Caco-2 (cell line): ENCODE measurements around the gene ADCY4. TPM values are rescaled to one million over a fixed set of nuclear protein-coding genes. Genes with fewer than 3 reads are reported as not detected.

Source experiments
- BruUV-seq: library from RNA; stranded (reverse); fragments of 400-500 nt; replicated peaks from 2 replicates; lab custom pipeline; 2021; lab: Mats Ljungman, UMichigan
- CTCF ChIA-PET: fragments of 300-600 bp; sonication (Branson Sonifier 250); formaldehyde crosslinking; loops from one replicate; lab custom pipeline; 2022; ENCODE audit warnings: antibody characterized with exemption; lab: Charles Lee
- POLR2A ChIA-PET: fragments of 300-600 bp; sonication (Branson Sonifier 250); formaldehyde crosslinking; loops from one replicate; lab custom pipeline; 2022; ENCODE audit warnings: antibody characterized with exemption; lab: Charles Lee
- DNase-seq, 2 experiments: peaks; one replicate each; pipeline versions ENCODE4 v3.0.0 to v3.0.0-alpha.2; 2020 to 2022
- H3K27me3 ChIP-seq: replicated peaks from 2 replicates; pipeline ENCODE4 v1.6.0; 2011; ENCODE audit warnings: low read length; ENCODE audit not compliant: control insufficient read depth, insufficient read depth
- H3K36me3 ChIP-seq: 2 replicates; pipeline ENCODE4 v1.5.1; 2011; ENCODE audit warnings: low read length; ENCODE audit not compliant: control insufficient read depth, insufficient read depth
- H3K4me1 ChIP-seq: fragments of 250-450 bp; sonication (Bioruptor Pico); 2 replicates; pipeline ENCODE4 v1.5.1; 2020; ENCODE audit warnings: mild to moderate bottlenecking
- H3K4me3 ChIP-seq: 2 replicates; pipeline ENCODE4 v1.5.1; 2011; ENCODE audit warnings: low read depth, mild to moderate bottlenecking, control low read depth, low read length
- H3K9me3 ChIP-seq: fragments of 250-450 bp; sonication (Bioruptor Pico); 2 replicates; pipeline ENCODE4 v1.5.1; 2020; ENCODE audit warnings: mild to moderate bottlenecking, moderate library complexity
- H3K27ac Mint-ChIP-seq: one replicate; pipeline ENCODE4 v1.8.0; 2022; ENCODE audit warnings: mixed read lengths; ENCODE audit not compliant: unreplicated experiment
- H3K27me3 Mint-ChIP-seq: one replicate; pipeline ENCODE4 v1.8.0; 2022; ENCODE audit warnings: mixed read lengths; ENCODE audit not compliant: insufficient read depth, unreplicated experiment
- H3K36me3 Mint-ChIP-seq: one replicate; pipeline ENCODE4 v1.8.0; 2022; ENCODE audit warnings: mild to moderate bottlenecking, mixed read lengths; ENCODE audit not compliant: insufficient read depth, unreplicated experiment
- H3K4me1 Mint-ChIP-seq: one replicate; pipeline ENCODE4 v1.8.0; 2022; ENCODE audit warnings: low read depth, mixed read lengths; ENCODE audit not compliant: unreplicated experiment
- H3K4me3 Mint-ChIP-seq: one replicate; pipeline ENCODE4 v1.8.0; 2022; ENCODE audit warnings: mild to moderate bottlenecking, moderate library complexity, mixed read lengths; ENCODE audit not compliant: unreplicated experiment
- H3K9me3 Mint-ChIP-seq: one replicate; pipeline ENCODE4 v1.8.0; 2022; ENCODE audit warnings: mixed read lengths; ENCODE audit not compliant: unreplicated experiment
- CTCF ChIP-seq, 2 experiments: fragments of 200-600 bp in 1 of 2; IDR thresholded peaks; 1 replicate in 1 of 2; 2 replicates in 1 of 2; pipeline versions ENCODE4 v1.5.1 to v1.8.0; 2011 to 2022; ENCODE audit warnings: antibody characterized with exemption in 1 of 2, control low read depth in 1 of 2, inconsistent platforms in 1 of 2, low read depth in 1 of 2, low read length in 1 of 2, mild to moderate bottlenecking in 1 of 2, moderate library complexity in 1 of 2; ENCODE audit not compliant: insufficient read depth in 1 of 2, severe bottlenecking in 1 of 2, unreplicated experiment in 1 of 2
- intact Hi-C: fragments of 100-400 bp; cut with micrococcal nuclease; formaldehyde crosslinking; loops from one replicate; pipeline ENCODE4 v1.10.0; 2022; ENCODE audit not compliant: unreplicated experiment
- total RNA-seq: library from RNA; stranded (reverse); gene quantifications from 2 replicates; pipeline ENCODE4 v1.2.3, GENCODE V29; 2022

Gene ADCY4
- total RNA-seq, 1 experiment from 2014 or later, result 0.57 TPM

DNA sequence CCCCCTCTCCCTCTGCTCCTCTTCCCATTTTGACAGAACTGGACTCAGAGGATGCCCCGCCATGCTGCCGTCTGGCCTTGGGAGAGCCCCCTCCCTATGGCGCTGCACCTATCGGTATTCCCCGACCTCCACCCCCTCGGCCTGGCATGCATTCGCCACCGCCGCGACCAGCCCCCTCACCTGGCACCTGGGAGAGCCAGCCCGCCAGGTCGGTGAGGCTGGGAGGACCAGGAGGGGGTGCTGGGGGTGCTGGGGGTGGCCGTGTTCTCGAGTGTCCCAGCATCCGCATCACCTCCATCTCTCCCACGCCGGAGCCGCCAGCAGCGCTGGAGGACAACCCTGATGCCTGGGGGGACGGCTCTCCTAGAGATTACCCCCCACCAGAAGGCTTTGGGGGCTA, 34.6 kb upstream of the ADCY4 start:
- Mint-ChIP-seq H3K27me3 (no peaks in the 10 kb centered on the region), H3K27ac (no peak overlapping the region), H3K36me3 (no peaks in the 10 kb centered on the region), H3K4me3 (peak overlapping the region; percentile 6), H3K4me1 (peaks cover 13% of the 10 kb centered on the region), H3K9me3 (no peaks in the 10 kb centered on the region)
- Histone ChIP-seq H3K27me3 (no peaks in the 10 kb centered on the region), H3K9me3 (no peaks in the 10 kb centered on the region), H3K4me3 (no peak overlapping the region), H3K4me1 (peaks cover 4% of the 10 kb centered on the region; the same call in 1 of the 2 replicates), H3K36me3 (no peaks in the 10 kb centered on the region)
- BruUV-seq, result no TSS peak
- CTCF ChIA-PET, result interaction anchor here (3.6 kb wide), 1 partner anchor 62 kb away, joined by 14 read pairs; no protein-coding TSS in a partner anchor
- POLR2A ChIA-PET, result no interaction called here
- intact Hi-C loops, result no loop called here
- DNase-seq, result no peak
- no peak for TF ChIP-seq CTCF (IDR thresholded peaks at IDR 0.05; ENCODE audit: insufficient read depth in 1 of 2, low read depth in 1 of 2, low read length in 1 of 2, severe bottlenecking in 1 of 2, unreplicated experiment in 1 of 2)

DNA sequence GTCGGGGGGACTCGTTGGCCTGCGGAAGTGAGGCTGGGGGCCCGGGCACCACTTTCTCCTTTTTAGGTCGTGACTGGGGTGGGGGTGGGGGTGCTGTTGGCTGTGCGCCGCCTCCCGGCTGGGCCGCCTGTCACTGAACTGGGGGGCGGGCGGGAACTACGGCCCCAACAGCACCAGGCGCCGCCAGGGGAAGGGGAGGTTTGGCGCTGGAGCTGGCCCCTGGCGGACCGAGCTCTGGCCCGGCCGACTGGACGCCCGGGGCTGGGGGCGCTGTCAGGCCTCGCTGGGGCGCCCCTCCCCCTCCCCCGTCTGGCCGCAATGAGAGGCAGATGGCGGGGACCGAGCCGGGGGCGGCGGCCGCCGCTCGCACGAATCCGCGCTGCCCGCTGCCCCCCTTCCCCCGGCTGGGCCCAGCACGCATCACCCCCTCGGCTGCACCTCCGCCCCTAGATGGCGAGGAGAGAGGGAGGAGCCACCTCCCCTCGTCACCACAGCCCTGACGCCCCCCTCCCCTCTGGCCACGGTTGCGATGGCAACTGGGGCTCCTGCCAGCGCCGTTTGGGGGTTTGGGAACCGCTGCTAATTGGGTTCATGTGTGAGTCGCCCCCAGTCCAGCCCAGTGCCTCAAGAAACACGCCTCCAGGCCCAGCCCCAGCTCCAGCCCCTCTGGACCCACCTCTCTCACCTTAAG, 33.8 kb upstream of the ADCY4 start:
- Mint-ChIP-seq H3K27ac (no peak overlapping the region), H3K36me3 (no peaks in the 10 kb centered on the region), H3K4me3 (peak overlapping the region; percentile 6), H3K4me1 (peaks cover 13% of the 10 kb centered on the region), H3K9me3 (no peaks in the 10 kb centered on the region), H3K27me3 (no peaks in the 10 kb centered on the region)
- Histone ChIP-seq H3K9me3 (no peaks in the 10 kb centered on the region), H3K4me1 (peaks cover 4% of the 10 kb centered on the region; the same call in 1 of the 2 replicates), H3K36me3 (no peaks in the 10 kb centered on the region), H3K4me3 (no peak overlapping the region), H3K27me3 (no peaks in the 10 kb centered on the region)
- POLR2A ChIA-PET, result no interaction called here
- no peak for DNase-seq
- intact Hi-C loops, result no loop called here
- CTCF ChIA-PET, result no interaction called here
- no peak for TF ChIP-seq CTCF (IDR thresholded peaks at IDR 0.05; ENCODE audit: insufficient read depth in 1 of 2, low read depth in 1 of 2, low read length in 1 of 2, severe bottlenecking in 1 of 2, unreplicated experiment in 1 of 2)
- no TSS peak for BruUV-seq

- H3K27me3 Mint-ChIP-seq, result no peaks in the 10 kb centered on the region
- H3K4me1 ChIP-seq, result peaks cover 4% of the 10 kb centered on the region; the same call in 1 of the 2 replicates
- CTCF ChIA-PET, result no interaction called here
- DNase-seq, result no peak
- no peaks in the 10 kb centered on the region for H3K36me3 Mint-ChIP-seq
- no peak overlapping the region for H3K4me3 ChIP-seq
- H3K36me3 ChIP-seq, result no peaks in the 10 kb centered on the region
- no peak overlapping the region for H3K4me3 Mint-ChIP-seq
- H3K4me1 Mint-ChIP-seq, result peaks cover 13% of the 10 kb centered on the region
- H3K9me3 Mint-ChIP-seq, result no peaks in the 10 kb centered on the region
- H3K9me3 ChIP-seq, result no peaks in the 10 kb centered on the region
- no peak for TF ChIP-seq CTCF (IDR thresholded peaks at IDR 0.05; ENCODE audit: insufficient read depth in 1 of 2, low read depth in 1 of 2, low read length in 1 of 2, severe bottlenecking in 1 of 2, unreplicated experiment in 1 of 2)
- intact Hi-C loops, result no loop called here
- POLR2A ChIA-PET, result no interaction called here
- BruUV-seq, result no TSS peak
- no peak overlapping the region for H3K27ac Mint-ChIP-seq
- no peaks in the 10 kb centered on the region for H3K27me3 ChIP-seq
Observed at GRCh38 chr14:24368212-24368561, 33.3 kb upstream of the ADCY4 start.
